GM12872 (cell line): ENCODE data around the gene ZNF831.

ENCODE experiments used
- TF ChIP-seq, protein P1 (sequence below): IDR thresholded peaks from 3 replicates; pipeline ENCODE4 v1.5.1; 2011; ENCODE audit warnings: low read depth, mild to moderate bottlenecking, low read length, moderate library complexity; ENCODE audit not compliant: insufficient read depth

ZNF831 gene

GRCh38 chr20:59195316-59195993 is 31.8 kb downstream of the ZNF831 start:
- TF ChIP-seq, protein P1, sequence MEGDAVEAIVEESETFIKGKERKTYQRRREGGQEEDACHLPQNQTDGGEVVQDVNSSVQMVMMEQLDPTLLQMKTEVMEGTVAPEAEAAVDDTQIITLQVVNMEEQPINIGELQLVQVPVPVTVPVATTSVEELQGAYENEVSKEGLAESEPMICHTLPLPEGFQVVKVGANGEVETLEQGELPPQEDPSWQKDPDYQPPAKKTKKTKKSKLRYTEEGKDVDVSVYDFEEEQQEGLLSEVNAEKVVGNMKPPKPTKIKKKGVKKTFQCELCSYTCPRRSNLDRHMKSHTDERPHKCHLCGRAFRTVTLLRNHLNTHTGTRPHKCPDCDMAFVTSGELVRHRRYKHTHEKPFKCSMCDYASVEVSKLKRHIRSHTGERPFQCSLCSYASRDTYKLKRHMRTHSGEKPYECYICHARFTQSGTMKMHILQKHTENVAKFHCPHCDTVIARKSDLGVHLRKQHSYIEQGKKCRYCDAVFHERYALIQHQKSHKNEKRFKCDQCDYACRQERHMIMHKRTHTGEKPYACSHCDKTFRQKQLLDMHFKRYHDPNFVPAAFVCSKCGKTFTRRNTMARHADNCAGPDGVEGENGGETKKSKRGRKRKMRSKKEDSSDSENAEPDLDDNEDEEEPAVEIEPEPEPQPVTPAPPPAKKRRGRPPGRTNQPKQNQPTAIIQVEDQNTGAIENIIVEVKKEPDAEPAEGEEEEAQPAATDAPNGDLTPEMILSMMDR, result no peak

DNA sequence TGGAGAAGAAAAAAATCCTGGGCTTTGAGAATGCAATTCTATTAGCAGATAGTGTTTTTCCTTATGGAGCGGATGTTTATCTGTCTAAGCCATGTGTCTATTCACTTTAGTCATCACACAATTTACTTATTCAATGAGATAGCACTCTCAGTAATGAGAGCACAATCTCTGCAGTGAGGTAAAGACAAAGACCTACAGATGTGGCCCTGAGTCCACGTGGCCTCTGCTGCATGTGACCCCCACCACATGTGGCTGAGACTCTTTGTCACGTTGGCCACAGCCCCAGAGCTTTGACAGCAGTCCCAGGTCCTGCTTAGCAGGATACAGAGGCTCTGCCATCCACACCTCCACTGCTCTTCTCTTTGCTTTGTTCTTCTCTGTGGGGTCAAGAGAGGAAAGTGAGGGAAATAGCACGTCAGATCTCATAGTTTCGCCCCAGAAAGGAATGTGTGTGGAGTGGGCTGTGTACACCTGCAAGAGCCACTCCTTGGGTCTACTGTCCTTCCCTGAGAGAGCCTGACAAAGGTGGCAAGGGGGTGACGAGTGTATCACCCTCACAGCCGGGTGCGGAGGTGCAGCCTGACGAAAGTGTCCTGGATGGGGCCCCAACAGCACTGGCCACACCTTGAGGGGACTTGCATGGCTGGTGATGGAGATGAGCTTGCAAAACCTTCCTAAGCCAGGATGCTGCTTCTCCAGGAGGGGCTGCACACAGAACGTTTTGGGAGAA is 40.7 kb downstream of the ZNF831 start:
- TF ChIP-seq, protein P1, result no peak

- TF ChIP-seq, protein P1, result no peak
These were observed 41.4 kb downstream of the ZNF831 start for GRCh38 chr20:59205044-59205443.

DNA sequence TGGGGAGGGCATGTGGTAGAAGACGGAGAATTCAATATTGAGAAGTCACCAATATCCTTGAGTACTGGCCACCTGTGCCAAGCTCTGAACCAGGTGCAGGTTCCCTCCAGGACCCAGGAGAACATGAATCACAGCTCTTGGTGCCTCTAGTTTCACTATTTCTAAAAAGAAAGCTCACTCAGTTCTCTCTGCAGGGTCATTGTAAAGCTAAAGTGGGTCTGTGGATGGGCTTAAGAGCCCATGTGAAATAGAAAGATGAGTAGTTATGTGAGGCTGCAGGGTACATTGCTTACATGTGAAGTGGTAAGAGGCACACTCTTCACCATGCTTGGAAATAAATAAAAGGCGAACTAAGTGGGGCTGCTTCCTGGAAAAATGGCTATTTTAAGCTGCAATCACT is 43.6 kb downstream of the ZNF831 start:
- TF ChIP-seq, protein P1, result no peak

GRCh38 chr20:59207742-59208357 is 44.2 kb downstream of the ZNF831 start:
- TF ChIP-seq, protein P1, result peak; percentile 88

- TF ChIP-seq, protein P1, result no peak
These were observed 46.6 kb downstream of the ZNF831 start for GRCh38 chr20:59210186-59210585.

DNA sequence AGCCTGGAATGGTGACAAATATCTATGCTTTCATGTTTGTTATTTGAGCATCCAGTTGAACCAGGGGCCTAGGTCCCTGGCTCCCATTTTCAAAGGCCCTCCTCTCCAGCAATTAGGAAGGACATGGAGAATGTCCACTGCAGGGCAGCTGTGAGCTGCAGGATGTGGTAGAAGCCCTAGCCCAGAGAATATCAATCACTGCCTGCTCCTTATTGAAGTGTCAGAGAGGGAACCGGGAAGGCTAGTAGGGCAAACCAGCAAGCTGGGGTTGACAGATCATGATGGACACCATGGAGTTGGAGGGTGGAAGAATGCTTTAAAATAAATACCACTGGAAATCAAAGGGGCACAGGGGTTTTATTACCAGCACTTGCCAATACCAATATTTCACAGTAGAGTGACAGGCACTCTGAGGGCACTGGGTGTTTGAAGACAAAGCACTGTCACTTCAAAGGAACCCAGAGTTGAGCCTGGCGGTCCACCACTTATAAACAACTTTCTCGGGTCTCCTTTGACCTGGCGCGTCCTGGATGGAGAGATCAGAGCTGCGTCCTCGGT is 47.7 kb downstream of the ZNF831 start:
- TF ChIP-seq, protein P1, result no peak
